HG03108 (cell line): ENCODE results near the gene TBX19.
"Not testable (repeated sequence)": the region's sequence is repeated elsewhere in the genome, so short reads cannot be mapped to it uniquely, and the experiment has no call there.

Experiments used
- ATAC-seq: cut with Tn5 transposase; IDR thresholded peaks from one replicate; pipeline ENCODE4 v1.9.1; 2021; ENCODE audit warnings: moderate library complexity; ENCODE audit not compliant: unreplicated experiment

Gene TBX19

GRCh38 chr1:168354335-168355269 lies 73.9 kb downstream of the TBX19 start:
- ATAC-seq, result not testable (repeated sequence)

- no peak for ATAC-seq
Measured at GRCh38 chr1:168360151-168361021, 79.7 kb downstream of the TBX19 start.

GRCh38 chr1:168361252-168361651 lies 80.6 kb downstream of the TBX19 start:
- ATAC-seq, result no peak

GRCh38 chr1:168362991-168363390 lies 82.3 kb downstream of the TBX19 start:
- no peak for ATAC-seq
